WTC11 (cell line): ENCODE results near the gene CATSPER1. TPM values are rescaled to one million over a fixed set of nuclear protein-coding genes. Genes with fewer than 3 reads are reported as not detected.

Source experiments
- ARID4B ChIP-seq: sonication (generic); formaldehyde crosslinking; IDR thresholded peaks from 2 replicates; pipeline ENCODE4 v1.8.0; 2023; ENCODE audit warnings: missing genetic modification reagents, mild to moderate bottlenecking, borderline replicate concordance
- ATF1 ChIP-seq: sonication (generic); formaldehyde crosslinking; IDR thresholded peaks from 2 replicates; pipeline ENCODE4 v1.8.1; 2023; ENCODE audit warnings: mild to moderate bottlenecking, moderate library complexity, missing genetic modification reagents
- CDX4 ChIP-seq: fragments of 250-450 bp; sonication (Bioruptor Pico); IDR thresholded peaks from 2 replicates; pipeline ENCODE4 v1.9.0; 2021; ENCODE audit warnings: moderate library complexity, mild to moderate bottlenecking, inconsistent platforms, borderline replicate concordance
- EMX1 ChIP-seq: fragments of 250-450 bp; sonication (Bioruptor Pico); IDR thresholded peaks from 2 replicates; pipeline ENCODE4 v1.8.0; 2021; ENCODE audit warnings: mild to moderate bottlenecking
- ERG ChIP-seq: fragments of 250-450 bp; sonication (Bioruptor Pico); IDR thresholded peaks from 2 replicates; pipeline ENCODE4 v1.8.0; 2021; ENCODE audit warnings: mild to moderate bottlenecking
- ETV6 ChIP-seq: sonication (generic); formaldehyde crosslinking; IDR thresholded peaks from 2 replicates; pipeline ENCODE4 v1.8.1; 2022; ENCODE audit warnings: mild to moderate bottlenecking, missing genetic modification reagents
- JAZF1 ChIP-seq: fragments of 250-450 bp; sonication (Bioruptor Pico); IDR thresholded peaks from 2 replicates; pipeline ENCODE4 v1.9.0; 2021; ENCODE audit warnings: moderate library complexity, mild to moderate bottlenecking, inconsistent platforms
- MAX ChIP-seq: sonication (generic); formaldehyde crosslinking; IDR thresholded peaks from 2 replicates; pipeline ENCODE4 v1.8.0; 2022; ENCODE audit warnings: mild to moderate bottlenecking, missing genetic modification reagents
- MLX ChIP-seq: sonication (generic); formaldehyde crosslinking; IDR thresholded peaks from 2 replicates; pipeline ENCODE4 v1.8.1; 2023; ENCODE audit warnings: mild to moderate bottlenecking, missing genetic modification reagents, moderate library complexity
- MXD4 ChIP-seq: fragments of 250-450 bp; sonication (Bioruptor Pico); IDR thresholded peaks from 2 replicates; pipeline ENCODE4 v1.8.0; 2021; ENCODE audit warnings: mild to moderate bottlenecking, moderate library complexity, borderline replicate concordance
- PREB ChIP-seq: sonication (generic); formaldehyde crosslinking; IDR thresholded peaks from 2 replicates; pipeline ENCODE4 v1.8.1; 2022; ENCODE audit warnings: mild to moderate bottlenecking, missing genetic modification reagents, moderate library complexity, borderline replicate concordance
- PRRX2 ChIP-seq: fragments of 250-450 bp; sonication (Bioruptor Pico); IDR thresholded peaks from 2 replicates; pipeline ENCODE4 v1.8.0; 2021; ENCODE audit warnings: mild to moderate bottlenecking
- SP1 ChIP-seq: sonication (generic); formaldehyde crosslinking; conservative IDR thresholded peaks from 2 replicates; pipeline ENCODE4 v1.8.1; 2022; ENCODE audit warnings: missing genetic modification reagents
- USF2 ChIP-seq: sonication (generic); formaldehyde crosslinking; IDR thresholded peaks from 2 replicates; pipeline ENCODE4 v1.8.1; 2023; ENCODE audit warnings: mild to moderate bottlenecking, missing genetic modification reagents, moderate library complexity
- ZBTB21 ChIP-seq: sonication (generic); formaldehyde crosslinking; IDR thresholded peaks from 2 replicates; pipeline ENCODE4 v1.8.1; 2023; ENCODE audit warnings: mild to moderate bottlenecking, missing genetic modification reagents, borderline replicate concordance
- ZNF219 ChIP-seq: sonication (generic); formaldehyde crosslinking; IDR thresholded peaks from 2 replicates; pipeline ENCODE4 v1.8.0; 2023; ENCODE audit warnings: missing genetic modification reagents, mild to moderate bottlenecking, borderline replicate concordance
- total RNA-seq: library from RNA; stranded (reverse); gene quantifications from 3 replicates; pipeline ENCODE4 v1.2.3, GENCODE V29; 2021
- TF ChIP-seq, protein P1 (sequence below): sonication (generic); formaldehyde crosslinking; IDR thresholded peaks from 2 replicates; pipeline ENCODE4 v1.8.1; 2023; ENCODE audit warnings: mild to moderate bottlenecking, moderate library complexity, missing genetic modification reagents
- TF ChIP-seq, protein P2 (sequence below): sonication (generic); formaldehyde crosslinking; conservative IDR thresholded peaks from 2 replicates; pipeline ENCODE4 v1.8.1; 2023; ENCODE audit warnings: mild to moderate bottlenecking, low read depth, missing genetic modification reagents, moderate library complexity
- TF ChIP-seq, protein P3 (sequence below): sonication (generic); formaldehyde crosslinking; IDR thresholded peaks from 2 replicates; pipeline ENCODE4 v1.8.0; 2022; ENCODE audit warnings: mild to moderate bottlenecking, missing genetic modification reagents
- TF ChIP-seq, protein P4 (sequence below): sonication (generic); formaldehyde crosslinking; IDR thresholded peaks from 2 replicates; pipeline ENCODE4 v1.8.1; 2023; ENCODE audit warnings: mild to moderate bottlenecking, missing genetic modification reagents

Gene CATSPER1
- total RNA-seq, 1 experiment from 2014 or later = not detected

GRCh38 chr11:66048547-66049323, 22.5 kb upstream of the CATSPER1 start, which contains the start of gene GAL3ST3 (continued):
- TF ChIP-seq, protein P1, sequence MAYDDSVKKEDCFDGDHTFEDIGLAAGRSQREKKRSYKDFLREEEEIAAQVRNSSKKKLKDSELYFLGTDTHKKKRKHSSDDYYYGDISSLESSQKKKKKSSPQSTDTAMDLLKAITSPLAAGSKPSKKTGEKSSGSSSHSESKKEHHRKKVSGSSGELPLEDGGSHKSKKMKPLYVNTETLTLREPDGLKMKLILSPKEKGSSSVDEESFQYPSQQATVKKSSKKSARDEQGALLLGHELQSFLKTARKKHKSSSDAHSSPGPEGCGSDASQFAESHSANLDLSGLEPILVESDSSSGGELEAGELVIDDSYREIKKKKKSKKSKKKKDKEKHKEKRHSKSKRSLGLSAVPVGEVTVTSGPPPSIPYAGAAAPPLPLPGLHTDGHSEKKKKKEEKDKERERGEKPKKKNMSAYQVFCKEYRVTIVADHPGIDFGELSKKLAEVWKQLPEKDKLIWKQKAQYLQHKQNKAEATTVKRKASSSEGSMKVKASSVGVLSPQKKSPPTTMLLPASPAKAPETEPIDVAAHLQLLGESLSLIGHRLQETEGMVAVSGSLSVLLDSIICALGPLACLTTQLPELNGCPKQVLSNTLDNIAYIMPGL (CRISPR knock-in tag) = peak; percentile 68; the same call in 1 of the 2 replicates
- TF ChIP-seq, protein P2, sequence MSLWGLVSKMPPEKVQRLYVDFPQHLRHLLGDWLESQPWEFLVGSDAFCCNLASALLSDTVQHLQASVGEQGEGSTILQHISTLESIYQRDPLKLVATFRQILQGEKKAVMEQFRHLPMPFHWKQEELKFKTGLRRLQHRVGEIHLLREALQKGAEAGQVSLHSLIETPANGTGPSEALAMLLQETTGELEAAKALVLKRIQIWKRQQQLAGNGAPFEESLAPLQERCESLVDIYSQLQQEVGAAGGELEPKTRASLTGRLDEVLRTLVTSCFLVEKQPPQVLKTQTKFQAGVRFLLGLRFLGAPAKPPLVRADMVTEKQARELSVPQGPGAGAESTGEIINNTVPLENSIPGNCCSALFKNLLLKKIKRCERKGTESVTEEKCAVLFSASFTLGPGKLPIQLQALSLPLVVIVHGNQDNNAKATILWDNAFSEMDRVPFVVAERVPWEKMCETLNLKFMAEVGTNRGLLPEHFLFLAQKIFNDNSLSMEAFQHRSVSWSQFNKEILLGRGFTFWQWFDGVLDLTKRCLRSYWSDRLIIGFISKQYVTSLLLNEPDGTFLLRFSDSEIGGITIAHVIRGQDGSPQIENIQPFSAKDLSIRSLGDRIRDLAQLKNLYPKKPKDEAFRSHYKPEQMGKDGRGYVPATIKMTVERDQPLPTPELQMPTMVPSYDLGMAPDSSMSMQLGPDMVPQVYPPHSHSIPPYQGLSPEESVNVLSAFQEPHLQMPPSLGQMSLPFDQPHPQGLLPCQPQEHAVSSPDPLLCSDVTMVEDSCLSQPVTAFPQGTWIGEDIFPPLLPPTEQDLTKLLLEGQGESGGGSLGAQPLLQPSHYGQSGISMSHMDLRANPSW (CRISPR knock-in tag) = no peak
- 0 out of 2 replicates have a peak, but pooled peaks have one; percentile 51 for TF ChIP-seq MAX (CRISPR knock-in tag)
- no peak for TF ChIP-seq ZBTB21 (CRISPR knock-in tag)
- TF ChIP-seq, protein P3, sequence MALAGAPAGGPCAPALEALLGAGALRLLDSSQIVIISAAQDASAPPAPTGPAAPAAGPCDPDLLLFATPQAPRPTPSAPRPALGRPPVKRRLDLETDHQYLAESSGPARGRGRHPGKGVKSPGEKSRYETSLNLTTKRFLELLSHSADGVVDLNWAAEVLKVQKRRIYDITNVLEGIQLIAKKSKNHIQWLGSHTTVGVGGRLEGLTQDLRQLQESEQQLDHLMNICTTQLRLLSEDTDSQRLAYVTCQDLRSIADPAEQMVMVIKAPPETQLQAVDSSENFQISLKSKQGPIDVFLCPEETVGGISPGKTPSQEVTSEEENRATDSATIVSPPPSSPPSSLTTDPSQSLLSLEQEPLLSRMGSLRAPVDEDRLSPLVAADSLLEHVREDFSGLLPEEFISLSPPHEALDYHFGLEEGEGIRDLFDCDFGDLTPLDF = no peak
- TF ChIP-seq MLX (CRISPR knock-in tag) = no peak
- no peak for TF ChIP-seq ZNF219 (CRISPR knock-in tag)
- TF ChIP-seq CDX4 = no peak
- peak; percentile 39; the same call in 1 of the 2 replicates for TF ChIP-seq USF2 (CRISPR knock-in tag)
- TF ChIP-seq SP1 = peak; percentile 86
- no peak for TF ChIP-seq JAZF1 (CRISPR knock-in tag)
- TF ChIP-seq, protein P4, sequence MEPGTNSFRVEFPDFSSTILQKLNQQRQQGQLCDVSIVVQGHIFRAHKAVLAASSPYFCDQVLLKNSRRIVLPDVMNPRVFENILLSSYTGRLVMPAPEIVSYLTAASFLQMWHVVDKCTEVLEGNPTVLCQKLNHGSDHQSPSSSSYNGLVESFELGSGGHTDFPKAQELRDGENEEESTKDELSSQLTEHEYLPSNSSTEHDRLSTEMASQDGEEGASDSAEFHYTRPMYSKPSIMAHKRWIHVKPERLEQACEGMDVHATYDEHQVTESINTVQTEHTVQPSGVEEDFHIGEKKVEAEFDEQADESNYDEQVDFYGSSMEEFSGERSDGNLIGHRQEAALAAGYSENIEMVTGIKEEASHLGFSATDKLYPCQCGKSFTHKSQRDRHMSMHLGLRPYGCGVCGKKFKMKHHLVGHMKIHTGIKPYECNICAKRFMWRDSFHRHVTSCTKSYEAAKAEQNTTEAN (CRISPR knock-in tag) = peak; percentile 63; the same call in 1 of the 2 replicates
- no peak for TF ChIP-seq ETV6 (CRISPR knock-in tag)
- no peak for TF ChIP-seq ERG (CRISPR knock-in tag)
- no peak for TF ChIP-seq PREB
- TF ChIP-seq MXD4 (CRISPR knock-in tag) = no peak
- TF ChIP-seq ARID4B (CRISPR knock-in tag) = peak; percentile 53; the same call in 1 of the 2 replicates
- no peak for TF ChIP-seq EMX1 (CRISPR knock-in tag)
- no peak for TF ChIP-seq ATF1 (CRISPR knock-in tag)
- no peak for TF ChIP-seq PRRX2 (CRISPR knock-in tag)
